ENCODE data around the gene TMEM132E. TPM values are rescaled to one million over a fixed set of nuclear protein-coding genes. Genes with fewer than 3 reads are reported as not detected.

Gene TMEM132E
- total and polyA plus RNA-seq, 2 experiments from 2014 or later = 0.27 to 0.98 TPM

- H3K27me3 ChIP-seq = no peaks in the 10 kb centered on the region
- no peaks in the 10 kb centered on the region for H3K79me2 ChIP-seq
- DNase-seq (ENCODE audit: low spot score) = no peak
- no peaks in the 10 kb centered on the region for H3K9me3 ChIP-seq (ENCODE audit: low read depth)
- H3K4me2 ChIP-seq = no peak overlapping the region
- no peaks in the 10 kb centered on the region for H3K9me2 ChIP-seq (replicated peaks; ENCODE audit: insufficient read depth)
- H3K4me3 ChIP-seq = no peak overlapping the region
- H2AFZ ChIP-seq = no peak overlapping the region
- no peaks in the 10 kb centered on the region for H4K20me1 ChIP-seq (ENCODE audit: insufficient read depth, poor library complexity, severe bottlenecking)
- 56% methylated on average over 17 of the region's 17 CpGs for WGBS (ENCODE audit: low lambda C conversion rate, missing lambda C conversion rate)
- H3K36me3 ChIP-seq (replicated peaks; ENCODE audit: insufficient read depth, low read depth) = no peaks in the 10 kb centered on the region
- H3K4me1 ChIP-seq (ENCODE audit: insufficient read depth) = no peaks in the 10 kb centered on the region
- TF ChIP-seq CTCF (IDR thresholded peaks at IDR 0.05; ENCODE audit: poor library complexity) = no peak
- TF ChIP-seq EZH2phosphoT487 (IDR thresholded peaks at IDR 0.05; ENCODE audit: low read depth, severe bottlenecking, unreplicated experiment) = no peak
- no peak for TF ChIP-seq EZH2 (IDR thresholded peaks at IDR 0.05; ENCODE audit: borderline replicate concordance)
- no peak overlapping the region for H3K27ac ChIP-seq
These were observed 59.3 kb downstream of the TMEM132E start for GRCh38 chr17:34638526-34639260.

GRCh38 chr17:34639706-34640425 is 60.5 kb downstream of the TMEM132E start:
- Histone ChIP-seq H3K4me3 (no peak overlapping the region), H3K27ac (no peak overlapping the region), H3K79me2 (no peaks in the 10 kb centered on the region), H3K4me2 (no peak overlapping the region), H4K20me1 (ENCODE audit: insufficient read depth, poor library complexity, severe bottlenecking) (no peaks in the 10 kb centered on the region), H3K27me3 (no peaks in the 10 kb centered on the region), H3K9me2 (replicated peaks; ENCODE audit: insufficient read depth) (no peaks in the 10 kb centered on the region), H2AFZ (no peak overlapping the region), H3K4me1 (ENCODE audit: insufficient read depth) (peaks cover under 1% of the 10 kb centered on the region), H3K9me3 (ENCODE audit: low read depth) (no peaks in the 10 kb centered on the region), H3K36me3 (replicated peaks; ENCODE audit: insufficient read depth, low read depth) (no peaks in the 10 kb centered on the region)
- WGBS (ENCODE audit: low lambda C conversion rate, missing lambda C conversion rate) = 84% methylated on average over 6 of the region's 6 CpGs
- no peak for DNase-seq (ENCODE audit: low spot score)
- TF ChIP-seq CTCF (IDR thresholded peaks at IDR 0.05; ENCODE audit: poor library complexity) = no peak
- no peak for TF ChIP-seq EZH2 (IDR thresholded peaks at IDR 0.05; ENCODE audit: borderline replicate concordance)
- TF ChIP-seq EZH2phosphoT487 (IDR thresholded peaks at IDR 0.05; ENCODE audit: low read depth, severe bottlenecking, unreplicated experiment) = no peak

DNA sequence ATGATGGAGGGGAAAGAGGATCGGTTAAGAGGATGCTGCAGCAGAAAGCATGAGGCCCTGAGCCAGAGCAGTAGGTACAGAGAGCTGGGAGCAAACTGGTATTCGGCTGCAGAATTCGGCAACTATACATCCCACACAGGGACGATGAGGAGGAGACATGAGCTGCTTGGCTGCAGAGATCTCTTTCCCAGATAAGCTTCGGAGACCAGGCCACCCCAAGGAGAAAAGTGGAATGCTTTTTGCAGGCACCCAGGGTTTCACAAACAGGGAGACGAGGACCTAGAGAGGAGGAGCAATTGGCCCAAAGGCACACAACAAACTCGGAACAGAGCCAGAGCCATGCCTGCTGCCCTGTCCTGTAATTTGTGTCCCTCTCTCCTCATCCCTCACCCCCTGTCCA is 62.0 kb downstream of the TMEM132E start:
- no peak overlapping the region for H2AFZ ChIP-seq
- no peaks in the 10 kb centered on the region for H4K20me1 ChIP-seq (ENCODE audit: insufficient read depth, poor library complexity, severe bottlenecking)
- no peak overlapping the region for H3K4me3 ChIP-seq
- no peaks in the 10 kb centered on the region for H3K79me2 ChIP-seq
- H3K4me1 ChIP-seq (ENCODE audit: insufficient read depth) = peaks cover 7% of the 10 kb centered on the region
- H3K36me3 ChIP-seq (replicated peaks; ENCODE audit: insufficient read depth, low read depth) = no peaks in the 10 kb centered on the region
- DNase-seq (ENCODE audit: low spot score) = no peak
- no peak overlapping the region for H3K4me2 ChIP-seq
- TF ChIP-seq EZH2 (IDR thresholded peaks at IDR 0.05; ENCODE audit: borderline replicate concordance) (no peak), EZH2phosphoT487 (IDR thresholded peaks at IDR 0.05; ENCODE audit: low read depth, severe bottlenecking, unreplicated experiment) (no peak), CTCF (IDR thresholded peaks at IDR 0.05; ENCODE audit: poor library complexity) (no peak)
- no peaks in the 10 kb centered on the region for H3K9me2 ChIP-seq (replicated peaks; ENCODE audit: insufficient read depth)
- no peaks in the 10 kb centered on the region for H3K27me3 ChIP-seq
- H3K9me3 ChIP-seq (ENCODE audit: low read depth) = no peaks in the 10 kb centered on the region
- H3K27ac ChIP-seq = no peak overlapping the region
- 57% methylated on average over 7 of the region's 7 CpGs for WGBS (ENCODE audit: low lambda C conversion rate, missing lambda C conversion rate)
